HG02852 (cell line): ENCODE measurements around the gene DUSP7.

Source experiments
- ATAC-seq: cut with Tn5 transposase; IDR thresholded peaks from one replicate; pipeline ENCODE4 v1.9.1; 2021; ENCODE audit warnings: mild to moderate bottlenecking, moderate library complexity; ENCODE audit not compliant: unreplicated experiment

The DUSP7 gene, protein sequence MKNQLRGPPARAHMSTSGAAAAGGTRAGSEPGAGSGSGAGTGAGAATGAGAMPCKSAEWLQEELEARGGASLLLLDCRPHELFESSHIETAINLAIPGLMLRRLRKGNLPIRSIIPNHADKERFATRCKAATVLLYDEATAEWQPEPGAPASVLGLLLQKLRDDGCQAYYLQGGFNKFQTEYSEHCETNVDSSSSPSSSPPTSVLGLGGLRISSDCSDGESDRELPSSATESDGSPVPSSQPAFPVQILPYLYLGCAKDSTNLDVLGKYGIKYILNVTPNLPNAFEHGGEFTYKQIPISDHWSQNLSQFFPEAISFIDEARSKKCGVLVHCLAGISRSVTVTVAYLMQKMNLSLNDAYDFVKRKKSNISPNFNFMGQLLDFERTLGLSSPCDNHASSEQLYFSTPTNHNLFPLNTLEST

GRCh38 chr3:52056521-52056967, at the start of gene DUSP7:
TSS of gene DUSP7 (minus strand) at chr3:52056571. CDS start at chr3:52056366, 205 bp downstream.
- peak; percentile 27 for ATAC-seq

DNA sequence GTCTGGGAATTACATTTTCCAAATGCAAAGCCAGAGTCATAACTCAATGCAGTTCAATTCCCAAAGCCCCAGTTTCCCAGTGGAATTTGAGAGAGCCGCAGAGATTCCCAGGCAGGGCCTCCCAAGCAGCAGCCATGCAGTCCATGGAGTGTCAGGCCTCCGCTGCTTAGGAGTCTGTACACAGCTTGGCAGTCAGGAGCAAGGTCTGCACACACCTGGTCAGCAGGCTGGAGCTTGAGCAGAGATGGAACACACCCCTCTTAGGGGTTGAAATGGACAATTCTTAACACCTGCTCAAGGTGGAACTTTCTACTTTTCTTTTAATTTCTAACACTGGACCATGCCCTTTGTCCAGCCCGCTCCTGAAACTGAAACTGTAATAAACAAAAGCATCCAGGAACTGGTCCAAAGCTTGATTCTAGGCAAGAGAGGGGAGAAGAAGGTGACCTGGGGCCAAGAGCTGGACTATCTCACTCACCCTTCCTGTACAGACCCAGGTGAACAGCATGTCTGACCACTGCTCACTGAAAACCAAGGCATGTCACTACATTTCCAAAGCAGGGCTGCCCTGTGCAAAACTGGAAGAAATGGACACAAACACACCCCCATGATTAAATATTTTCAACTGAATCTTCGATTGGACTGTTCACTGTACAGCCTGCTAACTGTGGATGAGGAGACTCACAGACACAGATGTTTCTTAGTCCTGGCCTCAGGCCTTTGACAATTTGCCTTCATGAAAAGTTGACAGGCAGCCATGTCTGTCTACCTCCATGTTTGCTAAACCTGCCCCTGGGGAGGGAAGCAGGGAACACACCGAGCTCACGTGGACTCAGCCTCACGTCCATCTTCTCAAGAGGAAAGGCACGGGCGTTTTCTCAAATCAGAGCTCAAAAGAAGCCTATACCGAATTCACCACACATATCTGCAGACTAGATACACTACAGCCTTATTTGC, 48.6 kb upstream of the DUSP7 start:
- no peak for ATAC-seq

DNA sequence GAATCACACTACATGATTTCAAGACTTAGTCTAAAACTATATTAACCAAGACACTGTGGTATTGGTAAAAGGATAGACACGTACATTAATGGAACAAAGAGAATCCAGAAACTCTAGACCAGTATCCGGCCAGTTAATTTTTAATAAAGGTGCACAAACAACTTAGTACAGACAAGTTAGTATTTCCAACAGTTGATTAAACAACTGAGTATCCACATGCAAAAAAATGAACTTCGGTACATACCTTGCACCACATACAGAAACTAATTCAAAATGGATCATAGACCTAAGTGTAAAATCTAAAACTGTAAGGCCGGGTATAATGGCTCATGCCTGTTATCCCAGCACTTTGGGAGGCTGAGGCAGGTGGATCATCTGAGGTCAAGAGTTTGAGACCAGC, 46.6 kb upstream of the DUSP7 start:
- no peak for ATAC-seq

- no peak for ATAC-seq
Observed at GRCh38 chr3:52099001-52099401, 42.6 kb upstream of the DUSP7 start.

DNA sequence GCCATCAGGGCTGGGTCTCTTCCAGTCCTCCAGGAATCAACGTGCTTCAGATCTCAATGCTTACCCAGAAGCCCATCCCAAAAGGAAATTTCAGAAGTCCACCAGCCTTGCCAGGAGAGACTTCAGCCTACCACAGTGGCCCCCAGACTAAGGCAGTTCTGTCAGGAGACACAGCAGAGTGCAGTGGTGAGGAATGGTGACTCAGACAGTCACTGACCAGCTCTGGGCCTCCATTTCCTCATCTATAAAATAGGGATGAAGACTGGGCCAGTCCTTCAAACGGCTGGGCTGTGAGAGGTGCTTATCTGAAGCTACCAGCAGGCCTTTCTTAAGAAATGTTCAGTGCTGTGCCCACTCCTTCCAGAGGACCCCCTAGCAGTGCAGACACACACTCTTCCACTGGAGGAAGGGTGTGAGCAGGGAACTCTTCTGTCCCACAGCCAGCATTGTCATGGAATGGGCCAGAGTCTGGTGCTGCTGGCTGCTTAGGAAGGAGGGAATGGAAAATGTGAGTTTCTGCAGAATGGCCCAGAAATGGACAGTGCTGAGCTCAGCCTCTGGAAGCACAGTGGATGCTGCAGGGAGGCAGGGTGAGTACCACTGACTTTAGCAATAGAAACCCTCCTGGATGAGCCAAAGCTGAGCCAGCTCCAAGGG, 41.6 kb upstream of the DUSP7 start:
- no peak for ATAC-seq

GRCh38 chr3:52095990-52096775, 39.8 kb upstream of the DUSP7 start:
- no peak for ATAC-seq

GRCh38 chr3:52094571-52095485, 38.5 kb upstream of the DUSP7 start:
- no peak for ATAC-seq

DNA sequence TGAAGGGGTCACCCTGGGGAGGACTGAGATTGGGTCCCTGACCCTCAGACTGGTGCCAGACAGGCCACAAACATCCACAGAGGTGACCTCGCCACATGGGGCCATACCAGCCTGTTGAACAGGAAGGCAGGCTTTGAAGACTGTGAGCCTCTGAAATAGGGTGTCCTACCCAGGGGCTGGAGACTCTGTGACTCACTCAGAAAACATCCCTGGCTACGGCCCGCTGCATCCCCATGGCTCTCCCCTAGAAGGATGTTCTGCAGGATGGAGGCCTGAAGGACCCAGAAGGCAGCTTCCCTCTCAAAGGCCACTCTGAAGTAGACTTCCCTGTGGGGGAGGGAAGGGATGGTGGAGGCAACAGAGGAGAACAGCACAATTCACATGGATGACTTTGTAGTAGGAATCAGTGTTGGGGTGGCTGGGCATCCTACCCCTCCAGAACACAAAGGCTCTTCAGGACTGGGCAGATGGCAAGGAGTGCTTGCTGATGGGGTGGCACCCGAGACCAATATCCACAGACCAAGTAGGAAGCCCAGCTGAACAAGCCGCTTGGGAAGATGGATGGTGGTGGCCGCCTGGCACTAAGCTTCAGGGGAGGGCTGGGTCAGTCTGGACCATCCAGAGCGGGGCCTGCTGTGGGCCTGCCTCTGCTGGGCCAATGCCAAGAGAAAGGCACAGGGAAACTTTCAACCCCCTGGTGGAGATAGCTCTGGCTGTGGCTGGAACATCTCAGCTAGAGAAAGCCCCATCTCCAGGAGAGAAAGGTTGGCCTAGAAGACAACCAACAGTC, 37.6 kb upstream of the DUSP7 start:
- no peak for ATAC-seq

GRCh38 chr3:52092891-52093290, 36.5 kb upstream of the DUSP7 start:
- ATAC-seq: no peak

DNA sequence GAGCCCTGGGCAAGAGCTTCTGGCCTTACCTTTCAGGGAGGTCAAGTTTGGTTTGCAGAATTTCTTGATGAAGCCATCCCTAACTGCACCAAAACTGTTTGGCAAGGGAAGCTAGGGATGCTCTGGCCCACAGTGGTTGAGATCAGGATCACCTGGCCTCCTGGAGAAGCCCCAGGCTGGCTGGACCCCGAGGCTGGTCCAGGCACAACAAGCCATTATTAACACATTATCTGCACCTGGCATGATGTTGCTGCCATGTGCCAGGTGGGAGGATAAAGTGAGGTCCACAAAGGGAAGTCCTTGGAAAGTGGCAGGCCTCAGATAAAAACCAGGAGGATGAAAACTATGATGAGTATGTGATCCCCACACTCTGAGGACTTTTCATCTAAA, 35.9 kb upstream of the DUSP7 start:
- ATAC-seq: no peak

DNA sequence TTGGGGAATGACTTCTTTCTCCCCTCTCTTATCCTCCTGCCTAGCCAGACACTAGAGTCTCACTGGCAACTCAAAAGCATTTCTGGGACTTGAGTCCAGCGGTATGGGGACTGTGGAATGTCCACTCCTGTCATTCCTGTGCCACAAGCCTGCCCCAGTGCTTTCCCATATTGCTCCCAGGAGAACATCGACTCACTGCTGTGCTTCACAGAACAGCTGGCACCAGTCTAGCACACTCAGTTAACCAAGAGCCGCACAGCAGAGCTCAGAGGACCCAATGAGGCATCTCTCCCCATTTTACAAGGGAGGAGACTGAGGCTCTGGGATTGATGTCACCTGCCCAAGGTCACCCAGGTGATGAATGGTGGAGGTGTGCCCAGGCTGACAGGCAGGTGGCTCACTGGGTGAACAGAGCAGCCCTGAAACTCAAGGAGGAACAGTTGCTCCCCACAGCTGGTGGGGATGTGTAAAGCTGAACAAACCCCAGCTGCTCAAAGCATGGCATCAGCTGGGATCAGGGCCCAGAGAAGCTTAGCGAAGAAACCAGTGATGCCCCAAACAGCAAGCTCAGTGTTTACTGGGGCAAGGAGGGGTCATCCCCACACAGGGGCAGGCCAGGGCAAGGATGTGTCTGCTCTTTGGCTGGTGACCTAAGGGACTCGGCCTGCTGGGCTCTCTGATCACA, 35.4 kb upstream of the DUSP7 start:
- ATAC-seq: no peak

DNA sequence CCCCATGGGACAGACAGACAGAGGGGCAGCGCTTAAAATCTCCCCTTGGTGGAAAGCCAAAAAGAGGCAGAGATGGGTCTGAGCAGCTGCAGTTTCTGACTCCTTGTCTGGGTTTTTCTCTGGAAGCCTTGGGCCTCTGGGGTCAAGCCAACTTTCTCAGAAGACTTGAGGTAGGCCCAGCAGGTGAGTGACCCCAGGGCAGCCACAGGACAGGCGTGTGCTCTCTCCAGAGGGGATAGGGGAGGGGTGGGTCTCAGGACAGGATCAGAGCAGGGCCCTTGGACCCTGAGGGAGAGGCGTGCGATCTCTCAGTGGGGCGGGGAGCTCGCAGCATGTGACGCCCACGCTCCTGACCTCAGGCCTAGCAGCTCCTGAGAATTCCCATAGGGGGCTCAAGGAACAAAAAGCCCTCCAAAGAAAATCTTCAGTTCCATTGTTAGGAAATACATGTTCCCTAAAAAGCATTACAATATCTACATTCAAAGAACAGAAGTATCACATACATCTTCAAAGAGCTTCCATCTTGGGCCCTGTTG, 34.6 kb upstream of the DUSP7 start:
- ATAC-seq: no peak

DNA sequence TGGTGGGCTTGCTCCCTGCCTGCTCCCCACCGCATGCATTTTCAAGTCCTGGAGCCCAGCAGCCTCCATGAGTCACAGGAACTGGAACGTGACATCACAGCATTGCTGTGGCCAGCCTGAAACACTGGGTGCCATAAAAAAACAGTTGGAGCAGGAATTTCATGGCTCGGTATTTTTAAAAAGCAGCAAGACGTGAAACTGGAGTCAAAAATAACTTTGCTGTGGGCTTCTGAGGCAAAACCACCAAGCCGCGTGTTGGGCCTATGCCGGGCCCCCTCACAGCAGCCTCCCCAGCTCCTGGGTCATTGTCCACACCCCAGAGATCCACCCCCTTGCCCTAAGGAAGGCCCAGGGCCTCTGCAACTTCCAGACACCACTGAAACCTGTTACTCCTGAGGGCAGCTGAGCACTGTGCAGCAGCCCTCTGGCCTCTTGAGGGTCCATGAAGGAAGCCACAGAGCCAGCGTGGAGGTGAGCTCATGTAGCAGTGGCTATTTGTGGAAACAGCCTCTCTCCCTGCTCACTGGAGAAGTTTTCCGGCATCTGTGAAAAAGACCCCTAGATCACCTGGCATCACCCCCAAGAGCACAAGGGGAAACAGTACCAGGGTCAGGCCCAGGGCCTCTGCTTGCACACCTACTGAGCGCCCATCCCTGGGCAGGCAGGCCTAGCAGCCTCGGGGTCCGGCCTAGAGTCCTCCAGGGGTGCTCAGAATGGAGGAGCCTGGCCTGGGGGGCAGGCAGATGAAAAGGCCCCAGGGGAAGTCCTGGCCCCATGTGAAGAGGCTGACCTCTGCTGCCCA, 34.0 kb upstream of the DUSP7 start:
- ATAC-seq: no peak

DNA sequence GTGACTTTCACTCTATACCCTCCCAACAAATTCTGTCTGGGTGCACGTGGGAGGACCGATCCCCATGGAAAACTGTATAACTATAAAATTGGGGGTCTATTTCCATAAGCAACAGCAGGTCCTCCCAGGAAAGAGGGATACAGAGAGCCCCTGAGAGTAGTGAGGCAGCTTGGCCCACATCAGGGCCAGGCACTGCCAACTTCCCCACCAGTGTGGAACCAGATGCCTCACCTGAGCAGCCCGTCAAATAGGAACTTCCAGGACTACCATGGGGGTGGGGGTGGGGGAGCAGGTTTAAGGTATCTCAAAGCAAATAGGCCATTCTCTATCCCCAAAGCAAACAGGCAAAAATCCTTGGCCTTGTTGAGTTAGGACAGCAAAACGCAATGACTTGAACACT, 33.3 kb upstream of the DUSP7 start:
- no peak for ATAC-seq

DNA sequence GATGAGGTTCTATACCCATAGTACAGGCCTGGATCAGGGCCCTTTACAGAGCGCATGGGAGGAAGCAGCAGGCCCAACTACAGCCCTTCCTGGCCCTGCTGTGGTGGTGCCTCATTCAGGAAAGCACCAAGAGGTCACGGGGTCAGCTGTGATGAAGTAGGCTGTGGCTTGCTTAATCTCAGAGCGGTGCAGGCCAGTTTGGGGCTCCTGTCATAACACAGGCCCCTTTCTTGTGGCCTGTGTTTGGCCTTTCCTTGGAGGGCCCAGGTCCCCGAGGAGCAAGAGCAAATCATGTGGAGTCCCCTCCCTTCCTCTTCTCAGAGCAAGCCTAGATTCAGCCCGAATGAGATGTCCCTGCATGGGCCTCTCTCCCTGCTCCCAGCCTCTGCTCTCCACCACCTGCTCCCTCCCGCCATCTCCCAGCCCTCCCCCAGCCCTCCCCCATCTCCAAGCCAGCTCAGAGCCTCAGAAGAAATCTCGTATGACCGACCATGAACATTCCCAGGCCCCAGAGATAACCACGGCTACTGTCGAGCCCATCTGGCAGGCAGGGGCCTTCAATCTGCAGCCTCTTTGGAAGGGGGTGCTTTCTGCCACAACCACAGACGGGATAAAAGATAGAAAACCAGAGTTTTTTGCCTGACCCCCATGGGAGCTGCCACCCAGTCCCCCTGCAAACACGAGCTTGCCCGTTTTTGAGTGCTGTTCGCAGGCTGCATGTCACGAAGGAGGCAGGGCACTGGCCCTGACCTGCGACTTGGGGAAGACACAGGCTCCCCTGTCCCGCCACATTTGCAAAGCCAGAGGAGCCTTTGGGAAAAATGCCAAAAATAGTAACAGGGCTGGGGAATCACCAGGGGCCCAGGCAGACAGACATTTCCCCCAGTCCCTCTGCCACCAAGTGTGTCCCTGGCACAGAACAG, 32.3 kb upstream of the DUSP7 start:
- no peak for ATAC-seq

DNA sequence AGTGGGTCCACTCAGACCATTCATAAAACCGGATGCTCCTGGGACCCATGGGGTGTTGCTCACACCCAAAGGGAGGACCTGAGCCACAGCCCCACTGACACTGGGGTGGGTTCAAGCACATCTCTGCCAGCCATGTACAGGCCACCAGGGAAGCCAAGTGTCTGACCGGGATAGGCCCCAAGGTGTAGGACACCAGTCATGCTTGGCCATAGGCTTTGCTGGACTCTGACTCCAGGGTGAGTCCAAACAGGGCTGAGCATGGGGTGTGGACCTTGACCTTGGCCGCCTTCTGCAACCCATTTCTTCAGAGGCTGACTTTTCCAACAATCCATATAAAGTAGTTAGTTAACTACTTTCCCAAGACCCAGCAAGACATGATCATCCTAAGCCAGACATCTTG, 31.4 kb upstream of the DUSP7 start:
- no peak for ATAC-seq
